ENCODE data around the gene GPR18.
A peak's percentile ranks its signal among the peaks of the same experiment; 100 is the strongest.

DNA sequence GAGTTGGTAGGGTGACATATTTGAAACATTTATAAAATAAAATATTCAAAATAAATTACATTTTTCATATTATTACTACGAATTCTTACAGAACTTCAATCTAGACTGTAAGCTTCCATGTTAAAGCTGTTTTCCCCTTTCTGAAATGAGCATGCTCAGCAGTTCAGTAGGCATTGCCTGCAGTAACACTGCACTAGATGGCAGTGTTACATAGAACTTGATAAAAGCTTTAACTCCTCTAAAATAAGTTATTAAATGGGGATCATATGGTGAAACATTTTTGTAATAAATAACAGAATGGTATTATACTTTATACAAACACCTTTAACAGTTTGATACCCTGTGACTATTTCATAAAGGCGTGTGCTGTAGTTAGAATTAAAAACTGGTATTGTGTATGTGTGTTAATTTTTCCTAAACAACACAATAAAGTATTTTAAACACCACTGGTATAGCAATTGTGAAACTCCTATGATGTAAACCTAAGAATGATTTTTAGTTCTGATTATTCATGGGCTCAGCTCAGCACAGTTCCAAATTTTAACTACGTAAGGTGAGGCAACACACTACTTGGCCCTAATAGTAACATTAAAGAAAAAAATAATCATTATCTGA is 11.6 kb upstream of the GPR18 start:
- peak; percentile 62 for TF ChIP-seq CTCF (IDR thresholded peaks at IDR 0.05; ENCODE audit: low read length)
- no peak for TF ChIP-seq EZH2 (optimal IDR thresholded peaks at IDR 0.05; ENCODE audit: low read depth, low read length)
- no peak for TF ChIP-seq EZH2phosphoT487 (IDR thresholded peaks at IDR 0.05; ENCODE audit: low read length)
